Activated CD4-positive, CD25-positive, alpha-beta regulatory T cell treated with anti-CD3 and anti-CD28 coated beads, Interleukin-2, amount 50 U/mL, for 24 hours (primary cell): Measurements from ENCODE around the gene TAF8.

Source experiments
- ATAC-seq, 2 donors: fragments of 150-1000 bp; cut with Tn5 transposase; one replicate each; pipeline ENCODE4 v1.10.0; 2021; ENCODE audit warnings: mild to moderate bottlenecking in 1 of 2, moderate library complexity in 1 of 2

Gene TAF8

DNA sequence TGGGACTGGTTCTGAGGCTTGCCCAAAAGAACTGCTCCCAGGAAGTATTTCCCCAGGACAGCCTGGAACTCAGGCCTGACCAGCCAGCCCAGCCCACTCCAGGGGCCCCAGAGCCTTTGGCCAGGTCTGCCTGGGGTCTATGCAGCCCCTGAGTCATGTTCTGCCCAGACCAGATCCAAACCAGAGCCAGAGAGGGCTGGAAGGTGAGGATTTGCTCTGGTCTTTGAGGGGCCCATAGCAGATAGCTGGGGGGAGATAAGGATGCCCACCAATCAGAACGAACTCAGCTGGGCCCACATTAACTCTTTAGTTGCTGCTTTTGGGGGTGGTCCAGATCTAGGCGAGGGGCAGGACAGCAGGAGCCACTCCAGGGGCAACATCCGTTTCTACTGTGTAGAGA lies 75.3 kb downstream of the TAF8 start:
- ATAC-seq: no peak

DNA sequence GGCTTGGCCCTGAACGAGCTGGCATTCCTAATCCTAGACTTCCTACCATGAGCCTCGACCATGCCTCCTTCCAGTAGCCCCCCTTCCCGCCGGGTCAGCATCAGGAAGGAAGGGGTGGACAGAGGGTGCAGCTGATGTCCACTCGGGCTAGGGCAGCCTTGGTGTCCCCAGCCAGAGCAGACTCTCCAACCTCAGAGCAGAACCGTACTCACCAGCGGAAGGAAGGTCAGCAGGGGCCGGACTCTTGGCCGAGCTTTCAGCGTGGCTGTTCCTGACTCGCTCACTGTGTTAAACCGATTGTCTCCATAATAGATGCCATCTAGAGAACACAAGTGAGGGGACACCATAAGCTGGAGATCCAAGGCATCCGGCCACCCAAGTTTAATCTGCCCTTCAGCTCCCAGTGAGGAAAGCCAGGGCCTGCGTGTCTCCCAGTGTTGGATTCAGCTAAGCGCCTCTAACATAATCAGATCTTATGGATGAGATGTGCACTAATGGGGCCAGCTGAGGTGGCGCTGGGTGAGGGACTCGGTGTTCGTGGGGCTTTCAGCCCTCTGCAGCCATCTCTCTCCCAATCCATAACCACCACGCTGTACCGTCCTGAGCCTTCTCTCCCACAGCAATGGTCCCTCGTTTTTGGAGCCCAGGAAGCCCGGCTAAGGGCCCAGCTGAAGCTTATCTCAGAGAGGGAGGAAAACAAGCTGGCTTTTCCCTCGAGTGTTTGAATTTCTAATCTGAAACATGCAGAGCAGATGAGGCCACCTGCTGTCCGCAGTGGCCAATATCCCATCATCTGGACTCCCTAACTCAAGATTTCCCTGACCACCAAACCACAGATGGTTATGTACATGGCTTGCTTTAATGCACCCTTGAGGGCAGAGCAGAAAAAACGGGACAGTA lies 78.4 kb downstream of the TAF8 start:
- no peak for ATAC-seq

DNA sequence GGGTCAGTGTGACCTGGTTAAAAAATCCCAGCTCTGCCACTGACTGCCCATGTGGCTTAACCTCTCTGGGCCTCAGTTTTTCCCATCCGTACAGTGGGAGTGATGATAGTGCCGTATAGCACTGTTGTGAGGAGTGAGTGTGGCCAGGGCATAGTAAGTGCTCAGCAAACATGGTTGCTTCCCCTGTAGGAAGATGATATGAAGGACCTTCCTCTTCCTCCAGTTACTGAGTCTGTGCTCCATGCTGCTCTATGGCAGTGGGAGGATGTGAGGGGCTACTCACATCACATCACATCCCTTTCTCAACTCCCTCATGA lies 79.0 kb downstream of the TAF8 start:
- no peak for ATAC-seq

DNA sequence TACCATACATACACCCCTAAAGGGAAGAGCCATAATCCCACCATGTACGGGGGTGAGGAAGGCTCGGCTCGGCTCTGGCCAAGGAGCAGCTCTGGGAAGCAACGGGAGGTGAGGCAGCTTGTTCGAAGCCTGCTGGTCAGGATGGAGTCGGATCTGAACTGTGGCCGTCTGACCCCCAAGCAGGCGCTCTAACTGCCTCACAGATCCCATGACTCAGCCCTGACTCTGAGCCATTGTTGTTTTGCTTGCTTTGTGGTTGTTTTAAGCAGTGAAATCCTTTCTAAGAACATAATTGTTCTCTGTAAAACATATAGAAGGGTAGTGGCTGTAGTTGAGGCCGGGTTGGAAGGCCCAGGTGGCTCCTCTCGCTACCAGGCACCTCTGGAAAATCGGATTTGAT lies 81.2 kb downstream of the TAF8 start:
- ATAC-seq: no peak

DNA sequence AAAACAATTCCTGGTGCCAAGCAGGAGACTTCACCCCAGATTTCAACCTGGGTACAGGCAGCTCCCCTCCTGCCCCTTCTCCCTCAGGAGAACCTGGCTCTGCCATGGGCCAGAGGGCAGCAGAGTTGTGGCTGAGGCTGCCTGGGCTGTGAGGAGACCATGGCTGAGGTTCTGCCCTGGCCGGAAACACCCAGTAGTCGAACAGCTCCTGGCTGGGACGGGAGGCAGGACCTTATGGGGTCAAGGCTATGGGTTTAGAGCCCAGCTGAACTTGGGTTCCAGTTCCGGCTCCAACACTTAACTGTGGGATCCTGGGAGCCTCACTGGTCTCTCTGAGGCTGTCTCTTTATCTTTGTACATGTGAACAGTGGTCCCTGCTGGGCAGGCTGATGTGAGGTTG lies 83.6 kb downstream of the TAF8 start:
- ATAC-seq: no peak

DNA sequence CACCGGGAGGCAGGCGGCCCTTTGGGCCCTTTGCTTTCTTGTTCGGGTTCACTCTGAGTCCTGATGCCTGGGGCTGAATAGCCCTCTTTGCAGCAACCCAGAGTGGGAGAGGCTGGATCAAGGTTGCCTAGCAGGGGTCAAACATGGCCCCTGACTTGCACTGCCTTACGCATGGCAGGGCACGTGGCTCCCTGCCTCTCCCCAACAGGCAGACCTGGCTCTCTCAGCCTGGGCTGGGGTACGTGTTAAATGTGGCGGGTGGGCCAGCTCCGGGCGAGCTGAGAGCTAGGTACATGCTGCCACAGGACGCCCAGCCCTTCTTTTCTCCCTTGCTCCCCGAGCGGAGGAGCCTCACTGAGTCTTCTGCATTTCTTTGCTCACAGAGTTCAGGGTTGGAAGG lies 84.8 kb downstream of the TAF8 start:
- no peak for ATAC-seq

DNA sequence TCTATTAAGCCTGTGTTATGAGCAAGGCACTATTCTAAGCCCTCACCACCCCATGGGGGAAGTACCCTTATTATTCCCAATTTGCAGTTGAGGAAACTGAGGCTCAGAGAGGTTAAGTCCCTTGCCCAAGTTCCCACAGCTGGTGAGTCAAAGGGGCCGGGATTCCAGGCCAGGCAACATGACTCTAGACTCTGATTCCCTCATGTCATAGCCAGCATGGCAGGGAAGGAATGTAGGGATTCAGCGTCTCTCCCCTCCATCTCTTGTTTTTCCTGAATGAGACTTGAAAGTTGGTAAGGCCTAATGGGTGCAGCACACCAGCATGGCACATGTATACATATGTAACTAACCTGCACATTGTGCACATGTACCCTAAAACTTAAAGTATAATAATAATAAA lies 85.4 kb downstream of the TAF8 start:
- ATAC-seq: no peak

DNA sequence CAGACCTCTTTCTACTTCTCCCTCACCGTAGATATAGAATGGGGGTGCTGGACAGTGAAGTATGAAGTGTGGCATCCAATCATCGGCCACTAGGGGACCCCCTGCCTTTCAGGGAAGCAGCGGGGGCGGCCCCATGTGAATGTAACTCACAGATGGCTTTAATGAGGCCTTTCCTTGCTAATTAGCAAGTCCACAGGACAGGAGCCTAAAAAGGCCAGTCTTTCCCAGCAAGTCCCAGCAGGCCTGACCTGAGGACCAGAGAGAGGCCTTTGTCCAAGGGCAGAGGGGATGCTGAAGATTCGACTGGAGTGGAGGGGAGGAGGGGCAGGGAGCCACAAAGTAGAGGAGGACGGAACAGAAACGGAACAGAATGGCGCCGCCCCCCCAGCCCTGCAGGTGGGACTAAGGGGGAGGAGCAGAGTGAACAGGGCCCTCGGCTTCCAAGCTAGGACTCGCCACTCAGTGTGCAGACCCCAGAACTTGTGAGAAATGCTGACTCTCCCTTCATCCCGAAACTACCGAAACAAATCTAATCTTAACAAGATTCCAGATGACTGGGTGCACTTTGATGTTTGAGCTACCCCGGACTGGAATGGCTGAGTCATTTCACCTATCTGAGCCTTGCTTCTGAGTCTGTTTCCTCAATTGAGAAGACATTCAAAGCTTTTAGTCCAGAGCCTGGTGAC lies 86.3 kb downstream of the TAF8 start:
- peak; percentile 65 to 75 for ATAC-seq
